ENCODE data around the gene SLC6A3. TPM values are rescaled to one million over a fixed set of nuclear protein-coding genes. Genes with fewer than 3 reads are reported as not detected.

Gene SLC6A3
- total RNA-seq, 1 donor: not detected

- peaks cover 37% of the 10 kb centered on the region for H3K36me3 ChIP-seq (ENCODE audit: insufficient read depth, low read length)
- H3K27me3 ChIP-seq (ENCODE audit: insufficient read depth, low read length): no peaks in the 10 kb centered on the region
- no peak overlapping the region for H3K4me3 ChIP-seq (ENCODE audit: insufficient read depth, low read length)
- H3K4me2 ChIP-seq (ENCODE audit: insufficient read depth, low read length): no peak overlapping the region
- no peak for TF ChIP-seq CTCF (IDR thresholded peaks at IDR 0.05; ENCODE audit: extremely low read depth, low read depth, low read length)
- H3K27ac ChIP-seq (ENCODE audit: low read depth, low read length): no peak overlapping the region
- H3K79me2 ChIP-seq (ENCODE audit: insufficient read depth, low read length): no peaks in the 10 kb centered on the region
- peaks cover 6% of the 10 kb centered on the region for H4K20me1 ChIP-seq (ENCODE audit: insufficient read depth, low read length)
- no peaks in the 10 kb centered on the region for H3K4me1 ChIP-seq (ENCODE audit: insufficient read depth, low read length)
- DNase-seq (ENCODE audit: insufficient read length, low spot score, missing footprints): peak; percentile 81
- no peak overlapping the region for H2AFZ ChIP-seq (ENCODE audit: low read length)
- no peaks in the 10 kb centered on the region for H3K9me3 ChIP-seq (ENCODE audit: low read depth, low read length)
Measured at GRCh38 chr5:1471997-1472963, 27.0 kb upstream of the SLC6A3 start.

- H4K20me1 ChIP-seq (ENCODE audit: insufficient read depth, low read length): peaks cover 6% of the 10 kb centered on the region
- H3K36me3 ChIP-seq (ENCODE audit: insufficient read depth, low read length): peaks cover 37% of the 10 kb centered on the region
- no peak overlapping the region for H2AFZ ChIP-seq (ENCODE audit: low read length)
- no peak overlapping the region for H3K4me2 ChIP-seq (ENCODE audit: insufficient read depth, low read length)
- no peak for TF ChIP-seq CTCF (IDR thresholded peaks at IDR 0.05; ENCODE audit: extremely low read depth, low read depth, low read length)
- H3K79me2 ChIP-seq (ENCODE audit: insufficient read depth, low read length): no peaks in the 10 kb centered on the region
- no peak overlapping the region for H3K4me3 ChIP-seq (ENCODE audit: insufficient read depth, low read length)
- DNase-seq (ENCODE audit: insufficient read length, low spot score, missing footprints): peak; percentile 73
- no peaks in the 10 kb centered on the region for H3K4me1 ChIP-seq (ENCODE audit: insufficient read depth, low read length)
- no peaks in the 10 kb centered on the region for H3K27me3 ChIP-seq (ENCODE audit: insufficient read depth, low read length)
- no peaks in the 10 kb centered on the region for H3K9me3 ChIP-seq (ENCODE audit: low read depth, low read length)
- no peak overlapping the region for H3K27ac ChIP-seq (ENCODE audit: low read depth, low read length)
Measured at GRCh38 chr5:1471240-1471853, 26.1 kb upstream of the SLC6A3 start.

GRCh38 chr5:1470762-1471211, 25.5 kb upstream of the SLC6A3 start:
- no peak overlapping the region for H3K27ac ChIP-seq (ENCODE audit: low read depth, low read length)
- no peak for TF ChIP-seq CTCF (IDR thresholded peaks at IDR 0.05; ENCODE audit: extremely low read depth, low read depth, low read length)

More at GRCh38 chr5:1470762-1471211, 25.5 kb upstream of the SLC6A3 start:
- Histone ChIP-seq H3K36me3 (ENCODE audit: insufficient read depth, low read length) (peaks cover 39% of the 10 kb centered on the region), H3K79me2 (ENCODE audit: insufficient read depth, low read length) (no peaks in the 10 kb centered on the region), H3K27me3 (ENCODE audit: insufficient read depth, low read length) (no peaks in the 10 kb centered on the region), H3K4me2 (ENCODE audit: insufficient read depth, low read length) (no peak overlapping the region), H4K20me1 (ENCODE audit: insufficient read depth, low read length) (peaks cover 6% of the 10 kb centered on the region), H3K4me3 (ENCODE audit: insufficient read depth, low read length) (no peak overlapping the region), H3K9me3 (ENCODE audit: low read depth, low read length) (no peaks in the 10 kb centered on the region), H2AFZ (ENCODE audit: low read length) (no peak overlapping the region), H3K4me1 (ENCODE audit: insufficient read depth, low read length) (no peaks in the 10 kb centered on the region)
- peak; percentile 85 for DNase-seq (ENCODE audit: insufficient read length, low spot score, missing footprints)
